Measurements from ENCODE around the gene KCNJ5.

KCNJ5 gene

GRCh38 chr11:128852327-128853023 is 38.7 kb upstream of the KCNJ5 start:
- no peak overlapping the region for H3K4me3 ChIP-seq (ENCODE audit: low read depth, low read length, poor library complexity, severe bottlenecking)
- no peaks in the 10 kb centered on the region for H3F3A ChIP-seq (ENCODE audit: insufficient read depth, low read length)
- peaks cover 10% of the 10 kb centered on the region for H3K4me1 ChIP-seq (ENCODE audit: insufficient read depth, low read length, severe bottlenecking)
- H3K9me2 ChIP-seq (ENCODE audit: low read depth, low read length), result no peaks in the 10 kb centered on the region
- no peaks in the 10 kb centered on the region for H3K79me2 ChIP-seq (ENCODE audit: insufficient read depth, low read length)
- no peak overlapping the region for H3K4me2 ChIP-seq (ENCODE audit: low read length)
- H3K36me3 ChIP-seq (ENCODE audit: insufficient read depth, low read length), result no peaks in the 10 kb centered on the region; the same call in 1 of the 2 replicates
- H2AFZ ChIP-seq (ENCODE audit: low read length), result no peak overlapping the region
- no peaks in the 10 kb centered on the region for H3K9me3 ChIP-seq (ENCODE audit: low read length)
- H3K9ac ChIP-seq (ENCODE audit: low read length), result no peak overlapping the region
- TF ChIP-seq CTCF (IDR thresholded peaks at IDR 0.05; ENCODE audit: low read length) (no peak), EZH2 (IDR thresholded peaks at IDR 0.05; ENCODE audit: borderline replicate concordance, low read length) (no peak)
- H3K27me3 ChIP-seq (ENCODE audit: insufficient read depth, low read length), result no peaks in the 10 kb centered on the region
- H3K27ac ChIP-seq (ENCODE audit: low read depth, low read length, poor library complexity, severe bottlenecking), result no peak overlapping the region
- no peaks in the 10 kb centered on the region for H4K20me1 ChIP-seq (ENCODE audit: insufficient read depth, low read length)

DNA sequence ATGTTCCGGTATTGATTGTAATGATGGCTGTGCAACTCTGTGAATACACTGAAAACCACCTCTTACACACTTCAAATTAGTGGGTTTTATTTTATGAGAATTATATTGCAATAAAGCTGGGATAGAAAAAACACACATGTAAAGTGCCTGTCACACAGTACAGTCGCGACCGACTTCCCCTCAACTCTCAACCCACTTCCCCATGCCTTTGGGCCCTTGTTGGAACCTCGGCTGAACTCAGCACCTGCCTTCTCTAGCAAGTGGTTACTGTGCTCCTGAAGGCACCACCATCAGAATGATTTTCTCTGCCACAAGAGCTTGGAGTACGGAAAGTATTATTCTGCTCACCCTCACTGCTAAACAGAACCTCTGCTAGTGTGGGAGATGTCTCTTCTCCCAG is 37.6 kb upstream of the KCNJ5 start:
- Histone ChIP-seq H4K20me1 (ENCODE audit: insufficient read depth, low read length) (no peaks in the 10 kb centered on the region), H3F3A (ENCODE audit: insufficient read depth, low read length) (no peaks in the 10 kb centered on the region), H2AFZ (ENCODE audit: low read length) (no peak overlapping the region), H3K4me2 (ENCODE audit: low read length) (no peak overlapping the region), H3K36me3 (ENCODE audit: insufficient read depth, low read length) (no peaks in the 10 kb centered on the region; the same call in 1 of the 2 replicates), H3K27me3 (ENCODE audit: insufficient read depth, low read length) (no peaks in the 10 kb centered on the region), H3K9ac (ENCODE audit: low read length) (no peak overlapping the region), H3K9me3 (ENCODE audit: low read length) (no peaks in the 10 kb centered on the region), H3K79me2 (ENCODE audit: insufficient read depth, low read length) (no peaks in the 10 kb centered on the region), H3K4me1 (ENCODE audit: insufficient read depth, low read length, severe bottlenecking) (peaks cover 6% of the 10 kb centered on the region), H3K9me2 (ENCODE audit: low read depth, low read length) (no peaks in the 10 kb centered on the region), H3K4me3 (ENCODE audit: low read depth, low read length, poor library complexity, severe bottlenecking) (no peak overlapping the region), H3K27ac (ENCODE audit: low read depth, low read length, poor library complexity, severe bottlenecking) (no peak overlapping the region)
- TF ChIP-seq CTCF (IDR thresholded peaks at IDR 0.05; ENCODE audit: low read length) (no peak), EZH2 (IDR thresholded peaks at IDR 0.05; ENCODE audit: borderline replicate concordance, low read length) (no peak)

DNA sequence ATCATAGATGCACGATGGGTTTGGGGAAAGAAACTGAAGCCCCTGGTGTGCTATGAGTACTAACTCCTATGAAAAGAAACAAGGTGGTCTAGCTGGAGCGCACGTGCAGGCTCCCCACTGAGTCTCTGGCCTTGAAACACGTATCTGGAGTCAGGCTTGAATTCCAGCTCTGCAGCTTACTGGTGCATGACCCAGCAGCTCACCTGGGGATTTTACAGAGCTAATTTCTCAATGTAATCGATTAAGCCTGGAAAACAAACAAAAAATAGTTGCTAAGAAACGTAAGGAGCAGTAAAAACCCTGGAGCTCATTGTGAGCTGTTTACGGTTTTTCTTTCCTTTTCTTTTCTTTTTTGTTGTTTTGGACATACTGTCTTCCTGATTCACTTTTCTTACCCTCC is 36.3 kb upstream of the KCNJ5 start:
- TF ChIP-seq CTCF (IDR thresholded peaks at IDR 0.05; ENCODE audit: low read length) (no peak), EZH2 (IDR thresholded peaks at IDR 0.05; ENCODE audit: borderline replicate concordance, low read length) (no peak)
- no peaks in the 10 kb centered on the region for H3K79me2 ChIP-seq (ENCODE audit: insufficient read depth, low read length)
- no peak overlapping the region for H3K9ac ChIP-seq (ENCODE audit: low read length)
- peaks cover 5% of the 10 kb centered on the region for H3K4me1 ChIP-seq (ENCODE audit: insufficient read depth, low read length, severe bottlenecking)
- H3K27ac ChIP-seq (ENCODE audit: low read depth, low read length, poor library complexity, severe bottlenecking), result no peak overlapping the region
- H3K9me2 ChIP-seq (ENCODE audit: low read depth, low read length), result no peaks in the 10 kb centered on the region
- H3F3A ChIP-seq (ENCODE audit: insufficient read depth, low read length), result no peaks in the 10 kb centered on the region
- no peaks in the 10 kb centered on the region for H3K9me3 ChIP-seq (ENCODE audit: low read length)
- H4K20me1 ChIP-seq (ENCODE audit: insufficient read depth, low read length), result no peaks in the 10 kb centered on the region
- H3K4me3 ChIP-seq (ENCODE audit: low read depth, low read length, poor library complexity, severe bottlenecking), result no peak overlapping the region
- H3K4me2 ChIP-seq (ENCODE audit: low read length), result no peak overlapping the region
- H2AFZ ChIP-seq (ENCODE audit: low read length), result no peak overlapping the region
- no peaks in the 10 kb centered on the region; the same call in 1 of the 2 replicates for H3K36me3 ChIP-seq (ENCODE audit: insufficient read depth, low read length)
- H3K27me3 ChIP-seq (ENCODE audit: insufficient read depth, low read length), result no peaks in the 10 kb centered on the region
